ENCODE results near the gene MAG.

Gene MAG

GRCh38 chr19:35253316-35254286 lies 38.4 kb upstream of the MAG start:
- H4K20me1 ChIP-seq (ENCODE audit: insufficient read depth, low read length), result no peaks in the 10 kb centered on the region
- no peaks in the 10 kb centered on the region for H3K9me3 ChIP-seq (ENCODE audit: insufficient read depth, low read length)
- no peak overlapping the region for H2AFZ ChIP-seq (ENCODE audit: low read depth, low read length)
- no peaks in the 10 kb centered on the region; the same call in 1 of the 2 replicates for H3K27me3 ChIP-seq (ENCODE audit: low read depth, low read length)
- no peaks in the 10 kb centered on the region for H3K4me1 ChIP-seq (ENCODE audit: low read length)
- H3K4me2 ChIP-seq (ENCODE audit: low read length), result no peak overlapping the region
- H3K36me3 ChIP-seq (replicated peaks; ENCODE audit: low read depth, low read length), result no peaks in the 10 kb centered on the region
- TF ChIP-seq EZH2phosphoT487 (IDR thresholded peaks at IDR 0.05; ENCODE audit: low read depth), result no peak
- no peak for TF ChIP-seq CTCF (IDR thresholded peaks at IDR 0.05; ENCODE audit: low read depth, low read length)
- no peak overlapping the region for H3K27ac ChIP-seq (ENCODE audit: low read length)
- no peak overlapping the region for H3K4me3 ChIP-seq (ENCODE audit: low read length)
- no peak overlapping the region for H3K9ac ChIP-seq (ENCODE audit: low read length)
- no peaks in the 10 kb centered on the region for H3K79me2 ChIP-seq (ENCODE audit: low read length)

GRCh38 chr19:35254341-35255297 lies 37.3 kb upstream of the MAG start:
- Histone ChIP-seq H4K20me1 (ENCODE audit: insufficient read depth, low read length) (no peaks in the 10 kb centered on the region), H3K27ac (ENCODE audit: low read length) (no peak overlapping the region), H3K36me3 (replicated peaks; ENCODE audit: low read depth, low read length) (no peaks in the 10 kb centered on the region), H3K9ac (ENCODE audit: low read length) (no peak overlapping the region), H3K9me3 (ENCODE audit: insufficient read depth, low read length) (no peaks in the 10 kb centered on the region), H3K79me2 (ENCODE audit: low read length) (no peaks in the 10 kb centered on the region), H3K4me3 (ENCODE audit: low read length) (no peak overlapping the region), H3K27me3 (ENCODE audit: low read depth, low read length) (no peaks in the 10 kb centered on the region), H3K4me2 (ENCODE audit: low read length) (no peak overlapping the region), H3K4me1 (ENCODE audit: low read length) (no peaks in the 10 kb centered on the region), H2AFZ (ENCODE audit: low read depth, low read length) (no peak overlapping the region)
- no peak for TF ChIP-seq EZH2phosphoT487 (IDR thresholded peaks at IDR 0.05; ENCODE audit: low read depth)
- TF ChIP-seq CTCF (IDR thresholded peaks at IDR 0.05; ENCODE audit: low read depth, low read length), result no peak

GRCh38 chr19:35256566-35256965 lies 35.4 kb upstream of the MAG start:
- H3K4me3 ChIP-seq (ENCODE audit: low read length), result no peak overlapping the region
- H3K9me3 ChIP-seq (ENCODE audit: insufficient read depth, low read length), result no peaks in the 10 kb centered on the region
- no peaks in the 10 kb centered on the region for H3K4me1 ChIP-seq (ENCODE audit: low read length)
- no peak overlapping the region for H3K9ac ChIP-seq (ENCODE audit: low read length)
- no peaks in the 10 kb centered on the region for H3K36me3 ChIP-seq (replicated peaks; ENCODE audit: low read depth, low read length)
- no peak overlapping the region for H3K27ac ChIP-seq (ENCODE audit: low read length)
- TF ChIP-seq EZH2phosphoT487 (IDR thresholded peaks at IDR 0.05; ENCODE audit: low read depth) (no peak), CTCF (IDR thresholded peaks at IDR 0.05; ENCODE audit: low read depth, low read length) (no peak)
- no peaks in the 10 kb centered on the region for H4K20me1 ChIP-seq (ENCODE audit: insufficient read depth, low read length)
- H2AFZ ChIP-seq (ENCODE audit: low read depth, low read length), result no peak overlapping the region
- H3K27me3 ChIP-seq (ENCODE audit: low read depth, low read length), result no peaks in the 10 kb centered on the region
- no peaks in the 10 kb centered on the region for H3K79me2 ChIP-seq (ENCODE audit: low read length)
- H3K4me2 ChIP-seq (ENCODE audit: low read length), result no peak overlapping the region

GRCh38 chr19:35257113-35257461 lies 34.9 kb upstream of the MAG start:
- no peak overlapping the region for H3K27ac ChIP-seq (ENCODE audit: low read length)
- H4K20me1 ChIP-seq (ENCODE audit: insufficient read depth, low read length), result no peaks in the 10 kb centered on the region
- no peaks in the 10 kb centered on the region for H3K27me3 ChIP-seq (ENCODE audit: low read depth, low read length)
- no peak overlapping the region for H3K9ac ChIP-seq (ENCODE audit: low read length)
- H3K4me1 ChIP-seq (ENCODE audit: low read length), result no peaks in the 10 kb centered on the region
- TF ChIP-seq EZH2phosphoT487 (IDR thresholded peaks at IDR 0.05; ENCODE audit: low read depth), result no peak
- TF ChIP-seq CTCF (IDR thresholded peaks at IDR 0.05; ENCODE audit: low read depth, low read length), result no peak
- H2AFZ ChIP-seq (ENCODE audit: low read depth, low read length), result no peak overlapping the region
- no peak overlapping the region for H3K4me3 ChIP-seq (ENCODE audit: low read length)
- H3K36me3 ChIP-seq (replicated peaks; ENCODE audit: low read depth, low read length), result no peaks in the 10 kb centered on the region
- H3K4me2 ChIP-seq (ENCODE audit: low read length), result no peak overlapping the region
- H3K79me2 ChIP-seq (ENCODE audit: low read length), result no peaks in the 10 kb centered on the region
- H3K9me3 ChIP-seq (ENCODE audit: insufficient read depth, low read length), result no peaks in the 10 kb centered on the region

All from OCI-LY3 (cell line).